SK-N-MC (cell line): ENCODE data around the gene UCKL1.
A peak's percentile ranks its signal among the peaks of the same experiment; 100 is the strongest.

Experiments
- DNase-seq: peaks from one replicate; pipeline ENCODE4 v3.0.0-alpha.2; 2011; ENCODE audit warnings: low read depth, low spot score
- H3K27ac ChIP-seq: fragments of 200-600 bp; sonication (generic); 2 replicates; pipeline ENCODE4 v1.5.1; 2016; ENCODE audit warnings: mixed run types
- H3K36me3 ChIP-seq: fragments of 200-600 bp; sonication (generic); 2 replicates; pipeline ENCODE4 v1.6.1; 2017; ENCODE audit warnings: antibody characterized with exemption, low read length, mixed read lengths; ENCODE audit not compliant: insufficient read depth
- H3K4me3 ChIP-seq: fragments of 200-600 bp; sonication (generic); 2 replicates; pipeline ENCODE4 v1.5.1; 2016
- H3K9ac ChIP-seq: fragments of 200-600 bp; sonication (generic); 2 replicates; pipeline ENCODE4 v1.8.0; 2017; ENCODE audit warnings: mixed run types, mixed read lengths; ENCODE audit not compliant: insufficient read length
- H3K9me3 ChIP-seq: fragments of 200-600 bp; sonication (generic); 2 replicates; pipeline ENCODE4 v1.6.1; 2017; ENCODE audit warnings: low read depth, mild to moderate bottlenecking, antibody characterized with exemption, low read length, moderate library complexity, mixed read lengths
- EZH2 ChIP-seq: fragments of 200-600 bp; sonication (generic); IDR thresholded peaks from one replicate; pipeline ENCODE4 v1.6.1; 2017; ENCODE audit warnings: antibody characterized with exemption
- FOXP2 ChIP-seq: optimal IDR thresholded peaks from 2 replicates; pipeline ENCODE3; 2011; ENCODE audit warnings: mild to moderate bottlenecking, moderate library complexity; ENCODE audit not compliant: insufficient read depth; ENCODE audit errors: extremely low read length, control extremely low read depth
- POLR2AphosphoS5 ChIP-seq: IDR thresholded peaks from 2 replicates; pipeline ENCODE4 v1.6.1; 2012; ENCODE audit warnings: mild to moderate bottlenecking, low read depth, low read length, borderline replicate concordance

Gene UCKL1

DNA sequence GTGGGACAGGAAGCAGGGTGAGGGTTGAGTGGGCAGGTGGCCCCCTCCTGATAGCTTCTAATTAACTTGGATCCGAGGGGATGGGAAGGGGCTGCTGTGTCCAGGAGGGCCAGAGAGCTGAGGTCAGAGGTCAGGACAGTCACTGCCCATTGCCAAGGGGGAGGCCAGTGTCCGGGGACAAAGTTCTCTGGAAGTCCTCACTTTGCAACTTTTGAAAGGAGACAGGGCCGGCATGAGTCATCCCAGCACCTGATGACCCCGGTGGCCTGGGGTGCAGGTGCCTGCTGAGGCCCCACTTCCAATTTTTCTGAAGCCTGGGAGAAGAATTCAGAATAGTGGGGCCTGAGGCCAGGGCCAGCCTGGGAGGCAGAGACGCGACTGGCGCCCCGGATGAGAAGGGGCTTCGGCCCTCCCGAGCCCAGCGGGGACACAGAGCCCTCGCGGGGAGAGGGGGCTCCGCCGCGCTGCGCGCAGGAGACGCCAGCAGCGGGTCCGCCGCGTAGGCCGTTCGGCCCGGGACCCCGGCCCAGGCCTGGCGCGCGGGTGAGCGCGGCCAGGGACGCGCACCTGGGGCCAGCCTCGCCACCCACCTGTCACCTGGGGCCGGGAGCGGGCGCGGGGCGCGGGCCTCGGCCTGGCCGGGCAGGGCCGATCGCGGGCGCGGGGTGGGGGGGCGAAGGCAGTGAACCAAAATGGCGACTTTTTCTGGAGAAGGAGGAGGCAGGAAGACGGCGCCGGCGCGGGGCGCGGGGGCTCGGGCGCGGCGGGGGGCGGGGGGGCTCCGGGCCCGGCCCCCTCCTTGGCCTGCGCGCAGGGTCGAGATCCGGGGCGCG is 12.9 kb upstream of the UCKL1 start:
- Histone ChIP-seq H3K4me3 (peak overlapping the region; percentile 91), H3K27ac (peak overlapping the region; percentile 71), H3K9ac (peak overlapping the region; percentile 98), H3K36me3 (peaks cover 25% of the 10 kb centered on the region), H3K9me3 (no peaks in the 10 kb centered on the region)
- no peak for DNase-seq
- TF ChIP-seq FOXP2 (no peak), POLR2AphosphoS5 (no peak), EZH2 (no peak)

GRCh38 chr20:63968136-63968927 is 12.1 kb upstream of the UCKL1 start:
- no peak overlapping the region; the same call in 1 of the 2 replicates for H3K27ac ChIP-seq

GRCh38 chr20:63967330-63968135 is 11.3 kb upstream of the UCKL1 start:
- TF ChIP-seq FOXP2 = no peak
- no peak for TF ChIP-seq EZH2
- no peak for TF ChIP-seq POLR2AphosphoS5
- H3K9me3 ChIP-seq = no peaks in the 10 kb centered on the region
- H3K27ac ChIP-seq = no peak overlapping the region
- H3K9ac ChIP-seq = no peak overlapping the region
- H3K36me3 ChIP-seq = peaks cover 41% of the 10 kb centered on the region
- no peak overlapping the region for H3K4me3 ChIP-seq
- no peak for DNase-seq

More at GRCh38 chr20:63968136-63968927, 12.1 kb upstream of the UCKL1 start:
- H3K9me3 ChIP-seq = no peaks in the 10 kb centered on the region
- no peak for DNase-seq
- H3K36me3 ChIP-seq = peaks cover 33% of the 10 kb centered on the region
- peak overlapping the region; percentile 98 for H3K9ac ChIP-seq
- peak overlapping the region; percentile 91 for H3K4me3 ChIP-seq
- no peak for TF ChIP-seq EZH2
- TF ChIP-seq FOXP2 = no peak
- no peak for TF ChIP-seq POLR2AphosphoS5

GRCh38 chr20:63966944-63967322 is 10.7 kb upstream of the UCKL1 start:
- no peaks in the 10 kb centered on the region for H3K9me3 ChIP-seq
- TF ChIP-seq FOXP2 (no peak), EZH2 (no peak), POLR2AphosphoS5 (no peak)
- H3K36me3 ChIP-seq = peaks cover 46% of the 10 kb centered on the region
- no peak overlapping the region for H3K27ac ChIP-seq
- H3K9ac ChIP-seq = no peak overlapping the region
- DNase-seq = no peak
- no peak overlapping the region for H3K4me3 ChIP-seq

DNA sequence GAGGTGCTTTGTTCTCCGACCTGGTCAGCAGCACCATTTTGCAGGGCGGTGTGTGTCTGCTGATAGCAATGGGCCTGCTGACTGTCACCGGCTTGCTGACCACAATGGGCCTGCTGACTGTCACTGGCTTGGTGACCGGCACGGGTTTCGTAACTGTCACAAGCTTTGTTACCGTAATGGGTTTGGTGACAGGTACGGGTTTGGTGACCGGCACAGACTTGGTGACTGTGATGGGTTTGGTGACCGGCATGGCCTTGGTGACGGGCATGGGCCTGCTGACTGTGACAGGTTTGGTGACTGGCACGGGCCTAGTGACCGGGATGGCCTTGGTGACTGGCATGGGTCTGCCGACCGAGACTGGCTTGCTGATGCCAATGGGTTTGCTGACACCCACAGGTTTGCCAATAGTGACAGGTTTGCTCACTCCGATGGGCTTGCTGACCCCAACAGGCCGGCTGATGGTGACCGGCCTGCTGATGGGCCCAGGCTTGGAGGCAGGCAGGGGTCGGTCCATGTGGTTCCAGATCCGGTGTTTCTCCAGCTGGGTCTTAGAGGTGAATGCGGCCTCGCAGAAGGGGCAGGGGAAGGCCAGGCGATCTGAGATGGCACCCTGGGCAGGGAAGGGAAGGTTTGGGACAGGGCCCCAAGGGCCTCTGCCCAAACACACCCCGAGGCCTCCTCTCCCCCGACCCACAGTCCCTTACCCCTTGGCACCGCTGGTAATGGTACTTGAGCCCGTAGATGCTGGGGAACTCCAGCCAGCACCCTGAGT is 10.1 kb upstream of the UCKL1 start:
- Histone ChIP-seq H3K9me3 (no peaks in the 10 kb centered on the region), H3K36me3 (peaks cover 52% of the 10 kb centered on the region), H3K9ac (no peak overlapping the region), H3K27ac (no peak overlapping the region), H3K4me3 (no peak overlapping the region)
- no peak for TF ChIP-seq POLR2AphosphoS5
- no peak for TF ChIP-seq FOXP2
- TF ChIP-seq EZH2 = no peak
- DNase-seq = no peak

DNA sequence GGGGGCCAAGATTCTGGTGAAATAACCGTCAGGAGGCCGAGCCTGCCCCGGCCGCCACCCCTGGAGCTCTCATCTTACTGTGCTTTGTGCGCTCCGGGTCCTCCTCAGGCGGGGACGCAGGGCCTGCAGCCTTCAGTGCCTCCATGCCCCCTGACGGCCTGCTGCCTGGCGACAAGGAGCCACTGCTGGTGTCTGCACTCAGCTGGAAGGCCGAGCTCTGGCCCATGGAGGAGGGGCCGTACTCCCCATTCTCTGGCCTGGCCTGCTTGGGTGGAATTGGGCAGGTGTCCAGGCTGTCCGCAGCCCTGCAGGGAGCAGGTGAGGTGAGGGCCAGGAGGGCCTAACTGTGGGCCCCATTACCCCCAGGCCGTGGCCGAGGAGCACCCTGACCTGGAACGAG is 8.2 kb upstream of the UCKL1 start:
- no peak overlapping the region for H3K9ac ChIP-seq
- no peak overlapping the region for H3K4me3 ChIP-seq
- no peaks in the 10 kb centered on the region for H3K9me3 ChIP-seq
- no peak for TF ChIP-seq FOXP2
- no peak for TF ChIP-seq POLR2AphosphoS5
- TF ChIP-seq EZH2 = no peak
- no peak for DNase-seq
- H3K36me3 ChIP-seq = peaks cover 54% of the 10 kb centered on the region
- no peak overlapping the region for H3K27ac ChIP-seq

DNA sequence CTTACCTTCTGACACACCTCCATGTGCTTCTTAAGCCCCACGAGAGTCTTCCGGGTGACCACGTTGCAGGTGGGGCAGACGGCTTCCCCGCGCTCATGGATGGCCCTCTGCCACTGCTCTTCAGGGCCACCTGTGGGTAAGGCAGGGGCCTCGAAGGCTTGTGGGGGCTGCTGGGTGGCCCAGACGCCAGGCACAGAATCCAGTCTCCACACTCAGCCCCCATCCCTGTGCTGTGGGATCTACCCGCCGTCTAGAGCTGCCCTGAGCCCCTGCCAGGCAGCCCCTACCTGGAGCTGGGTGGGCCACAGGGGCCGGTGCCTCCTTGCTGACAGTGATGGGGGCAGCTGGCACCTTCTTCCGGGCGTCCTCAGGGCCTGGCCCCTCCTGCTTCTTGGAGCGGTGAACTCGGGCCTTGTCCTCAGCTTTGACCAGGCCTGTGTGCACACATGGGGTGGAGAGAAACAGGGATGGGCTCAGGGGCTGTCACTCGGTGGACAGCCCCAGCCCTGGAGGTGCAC is 7.6 kb upstream of the UCKL1 start:
- DNase-seq = no peak
- H3K9me3 ChIP-seq = no peaks in the 10 kb centered on the region
- no peak overlapping the region for H3K27ac ChIP-seq
- no peak overlapping the region for H3K4me3 ChIP-seq
- H3K36me3 ChIP-seq = peaks cover 54% of the 10 kb centered on the region
- H3K9ac ChIP-seq = no peak overlapping the region
- TF ChIP-seq POLR2AphosphoS5 (no peak), EZH2 (no peak), FOXP2 (no peak)

DNA sequence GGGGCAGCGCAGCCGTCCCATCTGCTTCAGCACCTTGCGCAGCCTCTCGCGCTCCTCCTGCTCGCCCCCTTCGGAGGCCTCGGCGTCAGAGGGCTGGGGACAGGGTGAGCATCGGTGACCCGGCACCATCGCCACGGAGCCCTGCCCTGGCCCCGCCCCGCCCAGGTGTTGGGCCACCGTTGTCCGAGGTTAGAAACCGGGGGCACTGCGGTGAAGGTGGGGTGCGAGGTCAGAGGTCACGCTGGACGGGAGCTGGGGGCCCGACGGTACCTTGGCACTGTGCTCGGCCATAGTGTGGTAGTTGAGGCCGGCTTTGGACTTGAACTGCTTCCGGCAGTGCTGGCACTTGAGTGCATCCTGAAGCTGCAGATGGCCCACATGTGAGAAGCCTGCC is 7.1 kb upstream of the UCKL1 start:
- Histone ChIP-seq H3K27ac (no peak overlapping the region), H3K9ac (no peak overlapping the region), H3K4me3 (no peak overlapping the region), H3K36me3 (peaks cover 54% of the 10 kb centered on the region), H3K9me3 (no peaks in the 10 kb centered on the region)
- no peak for TF ChIP-seq POLR2AphosphoS5
- TF ChIP-seq EZH2 = no peak
- no peak for TF ChIP-seq FOXP2
- DNase-seq = no peak
